ENCODE measurements around the gene RAPGEF4.

- no peak for TF ChIP-seq CTCF (IDR thresholded peaks at IDR 0.05)
- TF ChIP-seq POLR2A (IDR thresholded peaks at IDR 0.05): no peak
These were observed 234.0 kb downstream of the RAPGEF4 start for GRCh38 chr2:172969609-172970008.
